ENCODE data around the gene TAGLN2.

The TAGLN2 gene

GRCh38 chr1:159919236-159919865, 6.0 kb downstream of the TAGLN2 start:
- no peak for DNase-seq (ENCODE audit: low read depth in 1 of 2, low spot score in 1 of 2)
- Histone ChIP-seq H3K27me3 (ENCODE audit: insufficient read depth, poor library complexity, severe bottlenecking) (no peaks in the 10 kb centered on the region), H3K27ac (replicated peaks) (no peak overlapping the region), H3K4me3 (replicated peaks; ENCODE audit: insufficient read depth, low read length) (no peak overlapping the region)
- TF ChIP-seq POLR2AphosphoS5 (IDR thresholded peaks at IDR 0.05; ENCODE audit: low read depth) = no peak
- TF ChIP-seq GABPA (IDR thresholded peaks at IDR 0.05; ENCODE audit: low read depth) = no peak
- TF ChIP-seq SPI1 (IDR thresholded peaks at IDR 0.05; ENCODE audit: borderline replicate concordance, low read depth) = no peak
- TF ChIP-seq REST (IDR thresholded peaks at IDR 0.05; ENCODE audit: insufficient replicate concordance, low read depth) = no peak
- no peak for TF ChIP-seq CTCF (IDR thresholded peaks at IDR 0.05; ENCODE audit: insufficient read depth, low read length)

GRCh38 chr1:159918352-159919200, 6.7 kb downstream of the TAGLN2 start:
- no peaks in the 10 kb centered on the region for H3K27me3 ChIP-seq (ENCODE audit: insufficient read depth, poor library complexity, severe bottlenecking)
- TF ChIP-seq REST (IDR thresholded peaks at IDR 0.05; ENCODE audit: insufficient replicate concordance, low read depth) = no peak
- peak; percentile 70 for TF ChIP-seq POLR2AphosphoS5 (IDR thresholded peaks at IDR 0.05; ENCODE audit: low read depth)
- no peak overlapping the region for H3K27ac ChIP-seq (replicated peaks)
- no peak overlapping the region for H3K4me3 ChIP-seq (replicated peaks; ENCODE audit: insufficient read depth, low read length)
- no peak for DNase-seq (ENCODE audit: low read depth in 1 of 2, low spot score in 1 of 2)

GRCh38 chr1:159917533-159918351, 7.6 kb downstream of the TAGLN2 start:
- DNase-seq (ENCODE audit: low read depth in 1 of 2, low spot score in 1 of 2) = peak in 1 of 2 experiments; percentile 65
- Histone ChIP-seq H3K27me3 (ENCODE audit: insufficient read depth, poor library complexity, severe bottlenecking) (no peaks in the 10 kb centered on the region), H3K27ac (replicated peaks) (peak overlapping the region; percentile 44), H3K4me3 (replicated peaks; ENCODE audit: insufficient read depth, low read length) (no peak overlapping the region)
- TF ChIP-seq SPI1 (IDR thresholded peaks at IDR 0.05; ENCODE audit: borderline replicate concordance, low read depth) (no peak), POLR2AphosphoS5 (IDR thresholded peaks at IDR 0.05; ENCODE audit: low read depth) (peak; percentile 90), REST (IDR thresholded peaks at IDR 0.05; ENCODE audit: insufficient replicate concordance, low read depth) (no peak)
